H1 (cell line): Measurements from ENCODE around the gene HIPK3. TPM values are rescaled to one million over a fixed set of nuclear protein-coding genes. Genes with fewer than 3 reads are reported as not detected.
A peak's percentile ranks its signal among the peaks of the same experiment; 100 is the strongest.

Source experiments
- CTCF ChIA-PET: fragments of 300-600 bp; sonication (Branson Sonifier 250); formaldehyde crosslinking; loops from one replicate; lab custom pipeline; 2021; ENCODE audit not compliant: partially characterized antibody; lab: Charles Lee
- POLR2A ChIA-PET: fragments of 300-600 bp; sonication (Branson Sonifier 250); formaldehyde crosslinking; loops from one replicate; lab custom pipeline; 2021; ENCODE audit warnings: inconsistent platforms; ENCODE audit not compliant: partially characterized antibody; lab: Charles Lee
- DNase-seq, 2 experiments: peaks; one replicate each; pipeline versions ENCODE4 v3.0.0 to v3.0.0-alpha.2; 2010 to 2022; ENCODE audit warnings: low spot score in 2 of 2, low read depth in 1 of 2, mixed read lengths in 1 of 2
- FAIRE-seq: peaks from 2 replicates; lab custom pipeline; 2011; peaks lifted over from hg19 to GRCh38; lab: Jason Lieb, UNC
- H2AFZ ChIP-seq: 2 replicates; pipeline ENCODE4 v1.8.1; 2012; ENCODE audit warnings: low read length, inconsistent platforms
- H2AK5ac ChIP-seq: 2 replicates; pipeline ENCODE4 v1.6.1; 2013; ENCODE audit warnings: low read depth, low read length
- H2BK120ac ChIP-seq: replicated peaks from 2 replicates; pipeline ENCODE3; 2013; ENCODE audit warnings: low read depth, low read length, inconsistent platforms
- H2BK12ac ChIP-seq: 2 replicates; pipeline ENCODE4 v1.6.1; 2013; ENCODE audit warnings: low read depth, low read length
- H2BK15ac ChIP-seq: 2 replicates; pipeline ENCODE4 v1.6.1; 2013; ENCODE audit warnings: low read length
- H2BK20ac ChIP-seq: 2 replicates; pipeline ENCODE4 v1.6.1; 2013; ENCODE audit warnings: low read length
- H2BK5ac ChIP-seq: 2 replicates; pipeline ENCODE4 v1.6.1; 2013; ENCODE audit warnings: low read depth, low read length
- H3K14ac ChIP-seq: 2 replicates; pipeline ENCODE4 v1.6.1; 2013; ENCODE audit warnings: inconsistent platforms; ENCODE audit not compliant: insufficient read length
- H3K18ac ChIP-seq: 2 replicates; pipeline ENCODE4 v1.6.1; 2013; ENCODE audit warnings: low read length; ENCODE audit errors: extremely low read depth
- H3K23ac ChIP-seq: 2 replicates; pipeline ENCODE4 v1.6.1; 2013; ENCODE audit warnings: inconsistent platforms; ENCODE audit not compliant: insufficient read length
- H3K23me2 ChIP-seq: 2 replicates; pipeline ENCODE4 v1.6.1; 2013; ENCODE audit warnings: low read depth, low read length
- H3K27ac ChIP-seq: 2 replicates; pipeline ENCODE4 v1.6.1; 2011; ENCODE audit warnings: low read depth, low read length, inconsistent platforms
- H3K27me3 ChIP-seq, 4 experiments: replicated peaks in 1 of 4; 1 replicate in 1 of 4; 2 replicates in 3 of 4; pipeline versions ENCODE4 v1.6.1 to v1.8.1; 2011 to 2013; ENCODE audit warnings: low read length in 3 of 4, mild to moderate bottlenecking in 3 of 4, inconsistent platforms in 2 of 4, mixed read lengths in 2 of 4, moderate library complexity in 1 of 4; ENCODE audit not compliant: control insufficient read depth in 3 of 4, insufficient read depth in 3 of 4; ENCODE audit errors: extremely low read depth in 1 of 4
- H3K36me3 ChIP-seq, 4 experiments: 2 replicates each; pipeline versions ENCODE4 v1.6.1 to v1.8.1; 2011 to 2013; ENCODE audit warnings: mild to moderate bottlenecking in 4 of 4, low read length in 3 of 4, moderate library complexity in 2 of 4, control low read depth in 1 of 4, inconsistent platforms in 1 of 4; ENCODE audit not compliant: insufficient read depth in 4 of 4, control insufficient read depth in 2 of 4
- H3K4ac ChIP-seq: replicated peaks from 2 replicates; pipeline ENCODE3; 2013; ENCODE audit warnings: low read length, low read depth, mixed read lengths, inconsistent platforms; ENCODE audit not compliant: insufficient read length
- H3K4me1 ChIP-seq, 4 experiments: replicated peaks in 1 of 4; 1 replicate in 1 of 4; 2 replicates in 3 of 4; pipeline versions ENCODE4 v1.6.1 to v1.8.1; 2011 to 2013; ENCODE audit warnings: low read length in 3 of 4, inconsistent platforms in 2 of 4, mixed read lengths in 1 of 4; ENCODE audit not compliant: insufficient read depth in 4 of 4, control insufficient read depth in 3 of 4
- H3K4me2 ChIP-seq, 2 experiments: 2 replicates each; pipeline versions ENCODE4 v1.6.1 to v1.8.1; 2011 to 2013; ENCODE audit warnings: low read depth in 2 of 2, low read length in 2 of 2, control low read depth in 1 of 2, inconsistent platforms in 1 of 2, mild to moderate bottlenecking in 1 of 2; ENCODE audit not compliant: insufficient read depth in 1 of 2
- H3K4me3 ChIP-seq, 4 experiments: fragments of 200-600, 300-600 bp in 1 of 4; sonication (generic), shearing (Covaris generic), sonication (Bioruptor Twin) in 1 of 4; 2 replicates each; pipeline versions ENCODE4 v1.5.1 to v1.8.1; 2011 to 2016; ENCODE audit warnings: low read length in 4 of 4, low read depth in 3 of 4, control low read depth in 2 of 4, inconsistent platforms in 2 of 4, mild to moderate bottlenecking in 2 of 4, mixed read lengths in 1 of 4, moderate library complexity in 1 of 4; ENCODE audit not compliant: insufficient read depth in 2 of 4; ENCODE audit errors: extremely low read depth in 1 of 4
- H3K56ac ChIP-seq: replicated peaks from 2 replicates; pipeline ENCODE3; 2013; ENCODE audit warnings: low read depth, mild to moderate bottlenecking, mixed read lengths, low read length, inconsistent platforms; ENCODE audit not compliant: insufficient read length
- H3K79me1 ChIP-seq: 2 replicates; pipeline ENCODE4 v1.6.1; 2013; ENCODE audit warnings: low read depth, low read length, control low read depth
- H3K79me2 ChIP-seq, 2 experiments: 2 replicates each; pipeline versions ENCODE4 v1.6.1 to v1.8.1; 2012 to 2013; ENCODE audit warnings: low read length in 2 of 2, mild to moderate bottlenecking in 2 of 2, inconsistent platforms in 1 of 2; ENCODE audit not compliant: insufficient read depth in 2 of 2, control insufficient read depth in 1 of 2
- H3K9ac ChIP-seq, 4 experiments: replicated peaks in 1 of 4; 1 replicate in 1 of 4; 2 replicates in 3 of 4; pipeline versions ENCODE4 v1.6.1 to v1.8.1; 2011 to 2013; ENCODE audit warnings: low read depth in 3 of 4, low read length in 3 of 4, control low read depth in 2 of 4, mild to moderate bottlenecking in 2 of 4, moderate library complexity in 2 of 4, inconsistent platforms in 1 of 4; ENCODE audit errors: extremely low read depth in 1 of 4
- H3K9me3 ChIP-seq, 2 experiments: 2 replicates each; pipeline versions ENCODE4 v1.6.1 to v1.8.1; 2012 to 2013; ENCODE audit warnings: mild to moderate bottlenecking in 2 of 2, moderate library complexity in 2 of 2, control low read depth in 1 of 2, inconsistent platforms in 1 of 2, low read depth in 1 of 2, low read length in 1 of 2, mixed read lengths in 1 of 2; ENCODE audit not compliant: insufficient read depth in 2 of 2
- H4K20me1 ChIP-seq, 2 experiments: replicated peaks in 1 of 2; 2 replicates each; pipeline versions ENCODE3 to v1.8.1; 2011 to 2013; ENCODE audit warnings: inconsistent platforms in 2 of 2, low read length in 2 of 2, mild to moderate bottlenecking in 1 of 2; ENCODE audit not compliant: insufficient read depth in 2 of 2, control insufficient read depth in 1 of 2
- H4K5ac ChIP-seq: 2 replicates; pipeline ENCODE4 v1.6.1; 2013; ENCODE audit warnings: low read length, low read depth, mixed read lengths, inconsistent platforms; ENCODE audit not compliant: insufficient read length
- H4K8ac ChIP-seq: 2 replicates; pipeline ENCODE4 v1.8.0; 2013; ENCODE audit warnings: mild to moderate bottlenecking, moderate library complexity, low read length, inconsistent platforms; ENCODE audit not compliant: insufficient read depth; ENCODE audit errors: extremely low read depth
- H4K91ac ChIP-seq: replicated peaks from 2 replicates; pipeline ENCODE3; 2013; ENCODE audit warnings: low read length, mixed read lengths, inconsistent platforms; ENCODE audit not compliant: insufficient read length
- ASH2L ChIP-seq: fragments of 200-600, 300-600 bp; sonication (generic); IDR thresholded peaks from one replicate; pipeline ENCODE4 v1.7.1; 2017; ENCODE audit warnings: low read length
- ATF3 ChIP-seq: IDR thresholded peaks from 2 replicates; pipeline ENCODE4 v1.6.1; 2011; ENCODE audit warnings: low read depth, mild to moderate bottlenecking, low read length; ENCODE audit not compliant: insufficient read depth
- CBX5 ChIP-seq: fragments of 300-800, 300-1000 bp; sonication (generic); IDR thresholded peaks from 2 replicates; pipeline ENCODE4 v1.7.1; 2016; ENCODE audit warnings: antibody characterized with exemption, low read length, low read depth
- CEBPB ChIP-seq: IDR thresholded peaks from 2 replicates; pipeline ENCODE4 v1.6.1; 2012; ENCODE audit warnings: low read depth, low read length
- MAFK ChIP-seq: IDR thresholded peaks from 2 replicates; pipeline ENCODE4 v1.6.1; 2012; ENCODE audit warnings: low read depth, mild to moderate bottlenecking, improper control_type of control experiment, low read length
- NANOG ChIP-seq: IDR thresholded peaks from 2 replicates; pipeline ENCODE4 v1.6.1; 2011; ENCODE audit warnings: low read length, low read depth, mild to moderate bottlenecking, inconsistent platforms; ENCODE audit not compliant: insufficient read depth, poor library complexity, severe bottlenecking
- POLR2AphosphoS5 ChIP-seq: IDR thresholded peaks from 2 replicates; pipeline ENCODE4 v1.6.1; 2011; ENCODE audit warnings: low read depth, low read length
- SP2 ChIP-seq: IDR thresholded peaks from 2 replicates; pipeline ENCODE4 v1.6.1; 2012; ENCODE audit warnings: mild to moderate bottlenecking, low read length, inconsistent platforms
- TAF1 ChIP-seq: IDR thresholded peaks from 2 replicates; pipeline ENCODE4 v1.6.1; 2011; ENCODE audit warnings: mild to moderate bottlenecking, low read depth, low read length
- TAF7 ChIP-seq: optimal IDR thresholded peaks from 2 replicates; pipeline ENCODE3; 2011; ENCODE audit warnings: low read depth, mild to moderate bottlenecking, inconsistent platforms, low read length, moderate library complexity, borderline replicate concordance
- USF2 ChIP-seq: IDR thresholded peaks from 2 replicates; pipeline ENCODE4 v1.6.1; 2011; ENCODE audit warnings: low read length, improper control_type of control experiment
- ZNF274 ChIP-seq: IDR thresholded peaks from 2 replicates; pipeline ENCODE4 v1.7.0; 2012; ENCODE audit warnings: low read length, borderline replicate concordance; ENCODE audit errors: extremely low read depth
- WGBS, 2 experiments: shearing (Covaris generic) in 1 of 2; methylation state at CpG; one replicate each; pipeline versions ENCODE4 v1.1.6 to v1.1.7; 2013 to 2015; ENCODE audit warnings: low lambda C conversion rate in 2 of 2, mixed read lengths in 2 of 2, inconsistent platforms in 1 of 2, low coverage in 1 of 2, missing lambda C conversion rate in 1 of 2; ENCODE audit not compliant: insufficient replicate concordance in 2 of 2, insufficient coverage in 1 of 2, insufficient read length in 1 of 2; ENCODE audit errors: extremely low coverage in 1 of 2, missing lambda C conversion rate in 1 of 2; 5-methylcytosine and 5-hydroxymethylcytosine counted together
- polyA plus RNA-seq, 7 experiments: library from polyadenylated mRNA; depleted of rRNA in 3 of 7; stranded (reverse) in 5 of 7; unstranded in 2 of 7; fragments of >200 nt in 5 of 7; fragments of 200-250 nt in 2 of 7; gene quantifications; 1 replicate in 5 of 7; 2 replicates in 1 of 7; 4 replicates in 1 of 7; pipeline versions ENCODE4 v1.2.1 to v1.2.3, GENCODE V29; 2011 to 2013; ENCODE audit warnings: missing spikeins in 2 of 7, mixed read lengths in 2 of 7
- total RNA-seq: library from RNA; stranded (reverse); fragmentation: NEBNext Ultra II Directional; extraction: Animal tissue kit (Norgen Biotek cat#: 25700); gene quantifications from 2 replicates; pipeline ENCODE4 v1.2.1, GENCODE V29; 2021

HIPK3 gene
- total and polyA plus RNA-seq, 2 of the 8 experiments (the other 6 are each of a cell fraction or from before 2014, with no cell fraction given), result 5.0 to 22.3 TPM

GRCh38 chr11:33256813-33257159 lies 395 bp upstream of the HIPK3 start:
- peak overlapping the region; percentile 91 for H2AFZ ChIP-seq
- ChIA-PET CTCF (interaction anchor here (1.0 kb wide), 1 partner anchor 69 kb away, joined by 4 read pairs; no protein-coding TSS in a partner anchor), POLR2A (interaction anchor here (0.7 to 2.2 kb wide), 3 partner anchors 63 to 95 kb away, joined by 3 to 7 read pairs (median 3); partner anchors contain the start of gene CSTF3)
- H2BK15ac ChIP-seq, result no peak overlapping the region
- peak overlapping the region; percentile 68 to 85 (median 82) for H3K4me3 ChIP-seq
- H3K4ac ChIP-seq, result no peak overlapping the region
- H3K27ac ChIP-seq, result 0 out of 2 replicates have a peak overlapping the region, but pooled peaks have one; percentile 36
- no peak overlapping the region for H2BK5ac ChIP-seq
- FAIRE-seq, result no peak
- peaks cover 2% of the 10 kb centered on the region in 2 experiments for H4K20me1 ChIP-seq
- H2BK20ac ChIP-seq, result no peak overlapping the region
- no peak overlapping the region for H2BK120ac ChIP-seq
- H3K36me3 ChIP-seq, result no peaks in the 10 kb centered on the region
- H3K18ac ChIP-seq, result peak overlapping the region; percentile 13; the same call in 1 of the 2 replicates
- H3K9me3 ChIP-seq, result no peaks in the 10 kb centered on the region
- TF ChIP-seq ASH2L (peak; percentile 5), POLR2AphosphoS5 (0 out of 2 replicates have a peak, but pooled peaks have one; percentile 12), SP2 (no peak), USF2 (no peak), MAFK (no peak), CEBPB (no peak), TAF7 (no peak), ATF3 (no peak), TAF1 (0 out of 2 replicates have a peak, but pooled peaks have one; percentile 74), ZNF274 (no peak), NANOG (no peak), CBX5 (no peak)
- H3K27me3 ChIP-seq, result no peaks in the 10 kb centered on the region
- no peaks in the 10 kb centered on the region for H3K79me1 ChIP-seq
- H3K79me2 ChIP-seq, result peaks cover 0 to 32% of the 10 kb centered on the region in 2 experiments; a peak in 3 of 4 replicates
- WGBS, 2 experiments, result 3% methylated on average over 16 of the region's 16 CpGs; no CpG with 5 or more reads in 1 of the 2 experiments
- H2BK12ac ChIP-seq, result no peak overlapping the region
- H3K4me1 ChIP-seq, result peaks cover 0 to 2% (median under 1%) of the 10 kb centered on the region in 4 experiments; a peak in 1 of 7 replicates
- peaks cover 5% of the 10 kb centered on the region; the same call in 1 of the 2 replicates for H3K23me2 ChIP-seq
- H3K9ac ChIP-seq, result peak overlapping the region; percentile 9 to 82 (median 46)
- peak overlapping the region; percentile 76 to 92 for H3K4me2 ChIP-seq
- no peak overlapping the region for H3K14ac ChIP-seq
- no peak overlapping the region for H3K56ac ChIP-seq
- H4K91ac ChIP-seq, result no peak overlapping the region
- H4K5ac ChIP-seq, result no peak overlapping the region
- no peak for DNase-seq
- H4K8ac ChIP-seq, result no peak overlapping the region
- no peak overlapping the region for H3K23ac ChIP-seq
- no peak overlapping the region for H2AK5ac ChIP-seq
